ENCODE results near the gene ZNF304. TPM values are rescaled to one million over a fixed set of nuclear protein-coding genes. Genes with fewer than 3 reads are reported as not detected.

Gene ZNF304
- total and polyA plus RNA-seq, 2 of the 13 experiments (the other 11 are each of a cell fraction or from before 2014, with no cell fraction given), result 3.4 to 8.0 TPM

- no peak overlapping the region for H3K27ac ChIP-seq (ENCODE audit: extremely low read length, insufficient read depth, low read length)
- WGBS (ENCODE audit: low lambda C conversion rate), result 98% methylated on average over 2 of the region's 2 CpGs
- no TSS peak for BruUV-seq (replicated peaks)
- DNase-seq (ENCODE audit: low spot score) (no peak), FAIRE-seq (no peak), ATAC-seq (no peak)
- no peak overlapping the region for H3K4me2 ChIP-seq (ENCODE audit: low read depth, low read length)
- CTCF ChIA-PET (ENCODE audit: low intra/inter-chr PET ratio, low total read pairs), result no interaction called here
- no peaks in the 10 kb centered on the region; the same call in 1 of the 2 replicates for H4K20me1 ChIP-seq (ENCODE audit: insufficient read depth, low read length)
- no peaks in the 10 kb centered on the region for H3K27me3 ChIP-seq (ENCODE audit: control insufficient read depth in 1 of 2, insufficient read depth in 2 of 2, low read length in 2 of 2)
- in situ Hi-C loops (cut with HindIII; ENCODE audit: extremely low pct_ligation_motif_present, low pct_unique_long_range_greater_than_20kb), result no loop called here
- POLR2A ChIA-PET, result no interaction called here
- H3K79me2 ChIP-seq (ENCODE audit: insufficient read depth, low read length), result peaks cover 8% of the 10 kb centered on the region
- H3K9me3 ChIP-seq (ENCODE audit: low read length), result no peaks in the 10 kb centered on the region
- TF ChIP-seq, protein P1, sequence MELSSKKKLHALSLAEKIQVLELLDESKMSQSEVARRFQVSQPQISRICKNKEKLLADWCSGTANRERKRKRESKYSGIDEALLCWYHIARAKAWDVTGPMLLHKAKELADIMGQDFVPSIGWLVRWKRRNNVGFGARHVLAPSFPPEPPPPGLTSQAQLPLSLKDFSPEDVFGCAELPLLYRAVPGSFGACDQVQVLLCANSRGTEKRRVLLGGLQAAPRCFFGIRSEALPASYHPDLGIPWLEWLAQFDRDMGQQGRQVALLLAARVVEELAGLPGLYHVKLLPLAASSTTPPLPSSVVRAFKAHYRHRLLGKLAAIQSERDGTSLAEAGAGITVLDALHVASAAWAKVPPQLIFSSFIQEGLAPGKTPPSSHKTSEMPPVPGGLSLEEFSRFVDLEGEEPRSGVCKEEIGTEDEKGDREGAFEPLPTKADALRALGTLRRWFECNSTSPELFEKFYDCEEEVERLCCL (CRISPR knock-in tag; IDR thresholded peaks at IDR 0.05; ENCODE audit: borderline replicate concordance), result no peak
- TF ChIP-seq ZNF17 (CRISPR knock-in tag; IDR thresholded peaks at IDR 0.05) (no peak), RFX3 (CRISPR knock-in tag; IDR thresholded peaks at IDR 0.05) (no peak), SMAD3 (CRISPR knock-in tag; IDR thresholded peaks at IDR 0.05) (no peak), RFXANK (CRISPR knock-in tag; IDR thresholded peaks at IDR 0.05) (no peak), ZSCAN12 (CRISPR knock-in tag; IDR thresholded peaks at IDR 0.05) (no peak), ZNF333 (CRISPR knock-in tag; IDR thresholded peaks at IDR 0.05; ENCODE audit: borderline replicate concordance) (no peak), KMT2A (CRISPR knock-in tag; IDR thresholded peaks at IDR 0.05) (no peak), ZFAT (CRISPR knock-in tag; conservative IDR thresholded peaks at IDR 0.05) (no peak), ZFX (CRISPR knock-in tag; IDR thresholded peaks at IDR 0.05; ENCODE audit: low read depth) (no peak), ZKSCAN5 (CRISPR knock-in tag; IDR thresholded peaks at IDR 0.05) (no peak), ZNF564 (CRISPR knock-in tag; IDR thresholded peaks at IDR 0.05) (no peak)
- TF ChIP-seq, protein P2, sequence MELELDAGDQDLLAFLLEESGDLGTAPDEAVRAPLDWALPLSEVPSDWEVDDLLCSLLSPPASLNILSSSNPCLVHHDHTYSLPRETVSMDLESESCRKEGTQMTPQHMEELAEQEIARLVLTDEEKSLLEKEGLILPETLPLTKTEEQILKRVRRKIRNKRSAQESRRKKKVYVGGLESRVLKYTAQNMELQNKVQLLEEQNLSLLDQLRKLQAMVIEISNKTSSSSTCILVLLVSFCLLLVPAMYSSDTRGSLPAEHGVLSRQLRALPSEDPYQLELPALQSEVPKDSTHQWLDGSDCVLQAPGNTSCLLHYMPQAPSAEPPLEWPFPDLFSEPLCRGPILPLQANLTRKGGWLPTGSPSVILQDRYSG (CRISPR knock-in tag; IDR thresholded peaks at IDR 0.05), result no peak
- no peaks in the 10 kb centered on the region for H3K36me3 ChIP-seq (replicated peaks in 1 of 2; ENCODE audit: control insufficient read depth in 1 of 2, insufficient read depth in 2 of 2, low read length in 2 of 2)
- H3K4me1 ChIP-seq (ENCODE audit: insufficient read depth, low read length), result peaks cover 13% of the 10 kb centered on the region; the same call in 1 of the 2 replicates
- no peak overlapping the region for H2AFZ ChIP-seq (ENCODE audit: low read length)
- intact Hi-C loops (cut with micrococcal nuclease; ENCODE audit: unreplicated experiment), result no loop called here
- no peak overlapping the region for H3K4me3 ChIP-seq (replicated peaks in 1 of 3; ENCODE audit: insufficient read depth in 1 of 3, low read depth in 2 of 3, low read length in 3 of 3)
- H3K9ac ChIP-seq (ENCODE audit: insufficient read depth, low read depth, low read length), result no peak overlapping the region
These were observed 15.7 kb downstream of the ZNF304 start for GRCh38 chr19:57366776-57367175.

Measured in HepG2 (cell line).